Measurements from ENCODE around the gene TRIM26.

GRCh38 chr6:30238178-30238795 is 25.1 kb upstream of the TRIM26 start:
- no peak for TF ChIP-seq POLR2AphosphoS5 (IDR thresholded peaks at IDR 0.05; ENCODE audit: low read depth, low read length)
- no peak for TF ChIP-seq REST (IDR thresholded peaks at IDR 0.05; ENCODE audit: insufficient read depth in 1 of 2, low read depth in 2 of 2, low read length in 2 of 2)
- TF ChIP-seq TAF1 (IDR thresholded peaks at IDR 0.05; ENCODE audit: borderline replicate concordance, insufficient read depth, low read length), result no peak
- no peak for TF ChIP-seq SIN3A (IDR thresholded peaks at IDR 0.05; ENCODE audit: borderline replicate concordance, insufficient read depth, low read length)
